Esophagus squamous epithelium (tissue), 4 donors: Measurements from ENCODE around the gene PTRH1.

Experiments used
- CTCF ChIP-seq, 6 experiments: fragments of 450-650 bp in 4 of 6; fragments of 200-600 bp in 2 of 6; sonication (generic) in 2 of 6; IDR thresholded peaks; one replicate each; pipeline ENCODE4 v1.5.1; 2016 to 2019; ENCODE audit warnings: antibody characterized with exemption in 6 of 6, mild to moderate bottlenecking in 4 of 6, moderate library complexity in 4 of 6
- POLR2A ChIP-seq, 4 donors: fragments of 450-650 bp; IDR thresholded peaks; one replicate each; pipeline ENCODE4 v1.6.1; 2017; ENCODE audit warnings: antibody characterized with exemption in 4 of 4, mild to moderate bottlenecking in 4 of 4, moderate library complexity in 3 of 4

- peak in 1 of 6 experiments; percentile 9 for TF ChIP-seq CTCF (IDR thresholded peaks at IDR 0.05)
- TF ChIP-seq POLR2A (IDR thresholded peaks at IDR 0.05) = peak in 1 of 4 donors; percentile 42
Measured at GRCh38 chr9:127715470-127716337, at the start of gene PTRH1, which contains the start of gene TTC16.
